ENCODE data around the gene BBLN. TPM values are rescaled to one million over a fixed set of nuclear protein-coding genes. Genes with fewer than 3 reads are reported as not detected.

BBLN gene
- total RNA-seq, 1 experiment from 2014 or later, result 74.9 TPM

DNA sequence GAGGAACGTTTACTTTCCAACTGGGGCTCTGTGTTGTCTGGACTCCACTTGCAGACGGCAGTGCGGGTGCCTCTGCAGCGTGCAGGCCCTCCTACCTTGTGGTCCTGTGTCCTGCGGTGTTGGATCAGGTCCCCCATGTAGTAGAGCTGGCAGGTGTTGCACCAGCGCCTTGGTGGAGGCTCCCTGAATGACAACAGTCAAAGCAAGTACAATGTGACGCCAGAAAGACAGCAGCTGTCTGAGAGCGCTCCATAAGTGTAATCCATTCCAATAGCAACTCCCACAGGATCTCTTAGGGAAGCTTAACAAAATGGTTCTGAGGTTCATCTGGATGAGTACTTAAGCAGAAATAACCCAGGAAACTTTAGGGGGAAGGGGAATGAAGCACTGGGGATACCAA is 9.9 kb downstream of the BBLN start:
- no peak overlapping the region for H3T11ph ChIP-seq (ENCODE audit: low read length)
- H3K4me3 Mint-ChIP-seq, result no peak overlapping the region
- no peak overlapping the region for H4K91ac ChIP-seq (ENCODE audit: insufficient read length, low read depth, low read length)
- no peaks in the 10 kb centered on the region for H3K23me2 ChIP-seq (ENCODE audit: insufficient read length, low read depth, low read length, poor library complexity, severe bottlenecking)
- no peak overlapping the region for H2BK12ac ChIP-seq (ENCODE audit: insufficient read length, low read depth, low read length)
- H3K18ac ChIP-seq (ENCODE audit: insufficient read length, low read depth, low read length), result no peak overlapping the region
- no peak overlapping the region for H4K8ac ChIP-seq (replicated peaks; ENCODE audit: insufficient read length, low read depth, low read length)
- no peak overlapping the region for H2AK5ac ChIP-seq (ENCODE audit: insufficient read length, low read length)
- no peak for DNase-seq
- no peaks in the 10 kb centered on the region for H3K79me2 ChIP-seq (ENCODE audit: insufficient read depth, low read length)
- H3K4me2 ChIP-seq (ENCODE audit: insufficient read depth, insufficient read length, low read length), result no peak overlapping the region
- TF ChIP-seq, protein P1, sequence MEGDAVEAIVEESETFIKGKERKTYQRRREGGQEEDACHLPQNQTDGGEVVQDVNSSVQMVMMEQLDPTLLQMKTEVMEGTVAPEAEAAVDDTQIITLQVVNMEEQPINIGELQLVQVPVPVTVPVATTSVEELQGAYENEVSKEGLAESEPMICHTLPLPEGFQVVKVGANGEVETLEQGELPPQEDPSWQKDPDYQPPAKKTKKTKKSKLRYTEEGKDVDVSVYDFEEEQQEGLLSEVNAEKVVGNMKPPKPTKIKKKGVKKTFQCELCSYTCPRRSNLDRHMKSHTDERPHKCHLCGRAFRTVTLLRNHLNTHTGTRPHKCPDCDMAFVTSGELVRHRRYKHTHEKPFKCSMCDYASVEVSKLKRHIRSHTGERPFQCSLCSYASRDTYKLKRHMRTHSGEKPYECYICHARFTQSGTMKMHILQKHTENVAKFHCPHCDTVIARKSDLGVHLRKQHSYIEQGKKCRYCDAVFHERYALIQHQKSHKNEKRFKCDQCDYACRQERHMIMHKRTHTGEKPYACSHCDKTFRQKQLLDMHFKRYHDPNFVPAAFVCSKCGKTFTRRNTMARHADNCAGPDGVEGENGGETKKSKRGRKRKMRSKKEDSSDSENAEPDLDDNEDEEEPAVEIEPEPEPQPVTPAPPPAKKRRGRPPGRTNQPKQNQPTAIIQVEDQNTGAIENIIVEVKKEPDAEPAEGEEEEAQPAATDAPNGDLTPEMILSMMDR (conservative IDR thresholded peaks at IDR 0.05), result no peak
- no peaks in the 10 kb centered on the region for H3K27me3 ChIP-seq (ENCODE audit: insufficient read depth, low read length)
- H3K14ac ChIP-seq (ENCODE audit: insufficient read depth, low read length), result no peak overlapping the region
- H3K56ac ChIP-seq (ENCODE audit: insufficient read length, low read depth, low read length), result no peak overlapping the region
- WGBS (ENCODE audit: extremely low coverage, insufficient read length, low lambda C conversion rate), result no CpG with 5 or more reads among the region's 8 CpGs
- no peaks in the 10 kb centered on the region for H4K20me1 ChIP-seq (ENCODE audit: control insufficient read depth, insufficient read depth, insufficient read length)
- H3K79me1 ChIP-seq (ENCODE audit: insufficient read depth, low read depth, low read length, poor library complexity, severe bottlenecking), result no peaks in the 10 kb centered on the region
- no peaks in the 10 kb centered on the region for H3K27me3 Mint-ChIP-seq (ENCODE audit: low read depth)
- H2BK5ac ChIP-seq (ENCODE audit: insufficient read length, low read length), result no peak overlapping the region
- H2AFZ ChIP-seq (ENCODE audit: low read length), result no peak overlapping the region
- no peaks in the 10 kb centered on the region for H3K4me1 ChIP-seq (ENCODE audit: insufficient read depth, low read length)
- no peaks in the 10 kb centered on the region for H3K9me3 Mint-ChIP-seq
- no peak overlapping the region for H2BK120ac ChIP-seq (ENCODE audit: low read depth, low read length, poor library complexity, severe bottlenecking)
- no peak overlapping the region for H3K4ac ChIP-seq (ENCODE audit: low read depth, low read length)
- no peak overlapping the region for H3K27ac ChIP-seq (ENCODE audit: insufficient read length, low read depth, low read length)
- no peak overlapping the region for H3K23ac ChIP-seq (ENCODE audit: insufficient read length, low read depth, low read length)
- peaks cover 20 to 64% (median 48%) of the 10 kb centered on the region in 3 experiments for H3K36me3 Mint-ChIP-seq (ENCODE audit: insufficient read depth in 1 of 3, low read depth in 3 of 3)
- no peaks in the 10 kb centered on the region for H3K9me3 ChIP-seq (ENCODE audit: control insufficient read depth, low read depth, low read length)
- no peak overlapping the region for H2BK15ac ChIP-seq (ENCODE audit: low read depth, low read length)
- H3K4me1 Mint-ChIP-seq, result no peaks in the 10 kb centered on the region
- H2BK20ac ChIP-seq (ENCODE audit: low read depth, low read length, poor library complexity, severe bottlenecking), result no peak overlapping the region
- no peak overlapping the region for H3K9ac ChIP-seq (ENCODE audit: extremely low read depth, insufficient read length, low read length)
- H4K5ac ChIP-seq (ENCODE audit: insufficient read length, low read depth, low read length), result no peak overlapping the region
- no peak overlapping the region; a peak in 1 of 7 replicates for H3K27ac Mint-ChIP-seq
